B cell (primary cell): ENCODE results near the gene LPGAT1. TPM values are rescaled to one million over a fixed set of nuclear protein-coding genes. Genes with fewer than 3 reads are reported as not detected.

ENCODE experiments used
- ATAC-seq: fragments of 200-7000 bp; cut with Tn5 transposase; one replicate; pipeline ENCODE4 v1.10.0; 2021; ENCODE audit warnings: low read depth, mild to moderate bottlenecking, moderate number of reproducible peaks, moderate library complexity
- CTCF ChIA-PET: fragments of 350-600 bp; sonication (Branson Sonifier 250); formaldehyde crosslinking; loops from one replicate; lab custom pipeline; 2021; ENCODE audit warnings: antibody characterized with exemption, inconsistent platforms; lab: Charles Lee
- POLR2A ChIA-PET: fragments of 350-600 bp; sonication (Branson Sonifier 250); formaldehyde crosslinking; loops from one replicate; lab custom pipeline; 2021; ENCODE audit warnings: antibody characterized with exemption; lab: Charles Lee
- DNase-seq: peaks from one replicate; pipeline ENCODE4 v3.0.0; 2013
- H2AFZ ChIP-seq: 2 replicates; pipeline ENCODE4 v1.6.1; 2012; ENCODE audit warnings: mild to moderate bottlenecking, low read depth, low read length; ENCODE audit not compliant: insufficient read depth, poor library complexity, severe bottlenecking
- H3K27ac ChIP-seq, 2 donors: 1 replicate in 1 of 2; 2 replicates in 1 of 2; pipeline ENCODE4 v1.5.1; 2012 to 2013; ENCODE audit warnings: low read length in 2 of 2, mild to moderate bottlenecking in 2 of 2, moderate library complexity in 1 of 2
- H3K27me3 ChIP-seq, 4 experiments: fragments of 200-600 bp in 1 of 4; sonication (generic) in 1 of 4; replicated peaks in 1 of 4; 1 replicate in 2 of 4; 2 replicates in 2 of 4; pipeline versions ENCODE4 v1.6.1 to v1.7.0; 2013 to 2016; ENCODE audit warnings: low read length in 3 of 4, mild to moderate bottlenecking in 2 of 4, mixed read lengths in 1 of 4, moderate library complexity in 1 of 4; ENCODE audit not compliant: insufficient read depth in 4 of 4, control insufficient read depth in 3 of 4; ENCODE audit errors: control extremely low read depth in 1 of 4
- H3K36me3 ChIP-seq, 2 experiments: replicated peaks in 1 of 2; 1 replicate in 1 of 2; 2 replicates in 1 of 2; pipeline versions ENCODE4 v1.6.1 to v1.7.1; 2013; ENCODE audit warnings: low read length in 1 of 2; ENCODE audit not compliant: insufficient read depth in 2 of 2, control insufficient read depth in 1 of 2; ENCODE audit errors: control extremely low read depth in 1 of 2, extremely low read depth in 1 of 2
- H3K4me1 ChIP-seq, 2 donors: fragments of 200-600 bp in 1 of 2; sonication (generic) in 1 of 2; 1 replicate in 1 of 2; 2 replicates in 1 of 2; pipeline versions ENCODE4 v1.5.1 to v1.6.1; 2013 to 2017; ENCODE audit warnings: low read length in 2 of 2; ENCODE audit not compliant: control insufficient read depth in 2 of 2, insufficient read depth in 2 of 2
- H3K4me2 ChIP-seq: replicated peaks from 2 replicates; pipeline ENCODE3; 2012; ENCODE audit warnings: mild to moderate bottlenecking, low read depth, low read length; ENCODE audit not compliant: poor library complexity, severe bottlenecking
- H3K4me3 ChIP-seq, 5 experiments: fragments of 200-600 bp in 1 of 5; sonication (generic) in 1 of 5; 1 replicate in 3 of 5; 2 replicates in 2 of 5; pipeline versions ENCODE4 v1.5.1 to v1.7.0; 2011 to 2016; ENCODE audit warnings: low read length in 4 of 5, mild to moderate bottlenecking in 4 of 5, low read depth in 2 of 5, control low read depth in 1 of 5, moderate library complexity in 1 of 5; ENCODE audit not compliant: insufficient read depth in 1 of 5; ENCODE audit errors: control extremely low read depth in 1 of 5, extremely low read depth in 1 of 5
- H3K79me2 ChIP-seq: fragments of 200-600 bp; sonication (generic); one replicate; pipeline ENCODE4 v1.6.0; 2016; ENCODE audit warnings: low read length; ENCODE audit not compliant: control insufficient read depth, insufficient read depth
- H3K9ac ChIP-seq: fragments of 200-600 bp; sonication (generic); 2 replicates; pipeline ENCODE4 v1.6.1; 2017; ENCODE audit warnings: mild to moderate bottlenecking, low read length, moderate library complexity
- H3K9me3 ChIP-seq, 3 donors: one replicate each; pipeline versions ENCODE4 v1.6.1 to v1.7.1; 2013; ENCODE audit warnings: low read length in 2 of 3; ENCODE audit not compliant: control insufficient read depth in 2 of 3, insufficient read depth in 1 of 3; ENCODE audit errors: control extremely low read depth in 1 of 3
- H4K20me1 ChIP-seq: 2 replicates; pipeline ENCODE4 v1.6.0; 2012; ENCODE audit warnings: mild to moderate bottlenecking, low read length; ENCODE audit not compliant: insufficient read depth, control insufficient read depth, poor library complexity, severe bottlenecking
- H3K27ac Mint-ChIP-seq: one replicate; pipeline ENCODE4 v1.8.0; 2021; ENCODE audit warnings: mixed read lengths
- H3K27me3 Mint-ChIP-seq: one replicate; pipeline ENCODE4 v1.8.0; 2021; ENCODE audit warnings: mixed read lengths
- H3K4me1 Mint-ChIP-seq: one replicate; pipeline ENCODE4 v1.8.0; 2021; ENCODE audit warnings: mixed read lengths
- H3K4me3 Mint-ChIP-seq: one replicate; pipeline ENCODE4 v1.8.0; 2021; ENCODE audit warnings: mixed read lengths
- H3K9me3 Mint-ChIP-seq: one replicate; pipeline ENCODE4 v1.8.0; 2022; ENCODE audit warnings: mixed read lengths; ENCODE audit not compliant: insufficient read depth
- EZH2 ChIP-seq: IDR thresholded peaks from 2 replicates; pipeline ENCODE4 v1.6.1; 2012; ENCODE audit warnings: borderline replicate concordance, low read depth, mild to moderate bottlenecking, moderate library complexity, low read length; ENCODE audit not compliant: insufficient read depth, poor library complexity, severe bottlenecking
- WGBS: methylation state at CpG from one replicate; pipeline ENCODE4 v1.1.5; 2013; ENCODE audit warnings: missing lambda C conversion rate; ENCODE audit not compliant: insufficient coverage; 5-methylcytosine and 5-hydroxymethylcytosine counted together
- intact Hi-C: fragments of 100-400 bp; cut with micrococcal nuclease; formaldehyde crosslinking; loops from one replicate; pipeline ENCODE4 v1.10.0; 2022
- polyA plus RNA-seq: library from polyadenylated mRNA; depleted of rRNA; stranded (reverse); fragments of >200 nt; gene quantifications from 2 replicates; pipeline ENCODE4 v1.2.3, GENCODE V29; 2012
- total RNA-seq, 2 donors: library from RNA; stranded (reverse); fragments of 120-200 nt in 1 of 2; gene quantifications; 1 replicate in 1 of 2; 2 replicates in 1 of 2; pipeline versions ENCODE4 v1.2.3 to v1.2.4, GENCODE V29; 2013 to 2022
- TF ChIP-seq, protein P1 (sequence below): fragments of 200-600 bp; IDR thresholded peaks from one replicate; pipeline ENCODE4 v1.8.0; 2022; ENCODE audit warnings: antibody characterized with exemption, mild to moderate bottlenecking

Gene LPGAT1
- total and polyA plus RNA-seq, 2 donors (not counting 1 experiment from before 2014, with no cell fraction given): 9.3 to 63.8 TPM

- ATAC-seq: no peak
- CTCF ChIA-PET: interaction anchor here (0.6 kb wide), 1 partner anchor 13 kb away, joined by 5 read pairs; no protein-coding TSS in a partner anchor
- no peak overlapping the region for H3K27ac ChIP-seq
- H3K4me2 ChIP-seq: no peak overlapping the region
- H3K27me3 ChIP-seq: no peaks in the 10 kb centered on the region
- H3K9me3 Mint-ChIP-seq: peaks cover 2% of the 10 kb centered on the region
- TF ChIP-seq EZH2: no peak
- TF ChIP-seq, protein P1, sequence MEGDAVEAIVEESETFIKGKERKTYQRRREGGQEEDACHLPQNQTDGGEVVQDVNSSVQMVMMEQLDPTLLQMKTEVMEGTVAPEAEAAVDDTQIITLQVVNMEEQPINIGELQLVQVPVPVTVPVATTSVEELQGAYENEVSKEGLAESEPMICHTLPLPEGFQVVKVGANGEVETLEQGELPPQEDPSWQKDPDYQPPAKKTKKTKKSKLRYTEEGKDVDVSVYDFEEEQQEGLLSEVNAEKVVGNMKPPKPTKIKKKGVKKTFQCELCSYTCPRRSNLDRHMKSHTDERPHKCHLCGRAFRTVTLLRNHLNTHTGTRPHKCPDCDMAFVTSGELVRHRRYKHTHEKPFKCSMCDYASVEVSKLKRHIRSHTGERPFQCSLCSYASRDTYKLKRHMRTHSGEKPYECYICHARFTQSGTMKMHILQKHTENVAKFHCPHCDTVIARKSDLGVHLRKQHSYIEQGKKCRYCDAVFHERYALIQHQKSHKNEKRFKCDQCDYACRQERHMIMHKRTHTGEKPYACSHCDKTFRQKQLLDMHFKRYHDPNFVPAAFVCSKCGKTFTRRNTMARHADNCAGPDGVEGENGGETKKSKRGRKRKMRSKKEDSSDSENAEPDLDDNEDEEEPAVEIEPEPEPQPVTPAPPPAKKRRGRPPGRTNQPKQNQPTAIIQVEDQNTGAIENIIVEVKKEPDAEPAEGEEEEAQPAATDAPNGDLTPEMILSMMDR: no peak
- peaks cover 12% of the 10 kb centered on the region for H3K4me1 Mint-ChIP-seq
- no peak overlapping the region for H3K4me3 Mint-ChIP-seq
- no peak for DNase-seq
- H3K36me3 ChIP-seq: peaks cover 6 to 20% of the 10 kb centered on the region in 2 experiments
- H3K9me3 ChIP-seq: no peaks in the 10 kb centered on the region
- H3K4me3 ChIP-seq: no peak overlapping the region
- H3K4me1 ChIP-seq: no peaks in the 10 kb centered on the region
- POLR2A ChIA-PET: interaction anchor here (0.7 kb wide), 1 partner anchor 1475 kb away, joined by 3 read pairs; no protein-coding TSS in a partner anchor
- H3K27ac Mint-ChIP-seq: no peak overlapping the region
- no peaks in the 10 kb centered on the region for H3K27me3 Mint-ChIP-seq
- H3K9ac ChIP-seq: no peak overlapping the region
- peaks cover 50% of the 10 kb centered on the region for H3K79me2 ChIP-seq
- no CpG with 5 or more reads among the region's 2 CpGs for WGBS
- peaks cover 22% of the 10 kb centered on the region for H4K20me1 ChIP-seq
- intact Hi-C loops: no loop called here
- H2AFZ ChIP-seq: no peak overlapping the region
Measured at GRCh38 chr1:211808475-211808874, 22.1 kb downstream of the LPGAT1 start.

DNA sequence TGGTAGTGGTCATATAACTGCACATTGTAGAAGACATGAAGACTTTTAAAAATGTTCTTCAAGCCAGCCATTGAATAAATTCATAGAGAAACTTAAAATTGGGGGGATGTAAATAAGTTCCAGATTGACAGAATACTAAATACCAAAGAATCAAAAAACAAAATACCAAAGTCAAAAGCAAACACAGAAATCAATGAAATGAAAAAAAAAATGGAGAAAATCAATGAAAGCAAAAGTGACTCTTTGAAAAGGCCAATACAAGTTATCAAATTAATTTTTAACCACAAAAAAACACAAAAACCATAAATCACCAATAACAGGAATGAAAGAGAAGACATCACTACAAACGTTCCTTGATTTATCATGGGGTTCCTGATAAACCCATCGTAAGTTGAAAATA is 25.6 kb downstream of the LPGAT1 start:
- H3K79me2 ChIP-seq: peaks cover 69% of the 10 kb centered on the region
- peaks cover 5 to 13% of the 10 kb centered on the region in 2 experiments for H3K36me3 ChIP-seq
- H3K9ac ChIP-seq: no peak overlapping the region
- no peak overlapping the region for H2AFZ ChIP-seq
- no peaks in the 10 kb centered on the region for H3K27me3 ChIP-seq
- no peak overlapping the region for H3K4me3 Mint-ChIP-seq
- TF ChIP-seq, protein P1: no peak
- no peak for TF ChIP-seq EZH2
- H3K27me3 Mint-ChIP-seq: no peaks in the 10 kb centered on the region
- no peak overlapping the region for H3K4me2 ChIP-seq
- H3K27ac Mint-ChIP-seq: no peak overlapping the region
- ChIA-PET CTCF (no interaction called here), POLR2A (no interaction called here)
- intact Hi-C loops: no loop called here
- H3K9me3 Mint-ChIP-seq: peaks cover 4% of the 10 kb centered on the region
- H3K9me3 ChIP-seq: peaks cover 2 to 8% (median 5%) of the 10 kb centered on the region in 3 donors
- no peak for ATAC-seq
- no peak overlapping the region for H3K4me3 ChIP-seq
- WGBS: no CpG with 5 or more reads among the region's 2 CpGs
- no peak overlapping the region for H3K27ac ChIP-seq
- peaks cover 26% of the 10 kb centered on the region for H4K20me1 ChIP-seq
- no peak for DNase-seq
- peaks cover 7% of the 10 kb centered on the region for H3K4me1 Mint-ChIP-seq
- no peaks in the 10 kb centered on the region for H3K4me1 ChIP-seq
